CD4-positive, alpha-beta T cell treated with Interleukin-21 for 1 hour (primary cell): ENCODE measurements around the gene BTBD16.

ENCODE experiments used
- DNase-seq: peaks from one replicate; pipeline ENCODE4 v3.0.0-alpha.2; 2020

Gene BTBD16

GRCh38 chr10:122248356-122249302, 22.5 kb upstream of the BTBD16 start:
- DNase-seq = no peak

DNA sequence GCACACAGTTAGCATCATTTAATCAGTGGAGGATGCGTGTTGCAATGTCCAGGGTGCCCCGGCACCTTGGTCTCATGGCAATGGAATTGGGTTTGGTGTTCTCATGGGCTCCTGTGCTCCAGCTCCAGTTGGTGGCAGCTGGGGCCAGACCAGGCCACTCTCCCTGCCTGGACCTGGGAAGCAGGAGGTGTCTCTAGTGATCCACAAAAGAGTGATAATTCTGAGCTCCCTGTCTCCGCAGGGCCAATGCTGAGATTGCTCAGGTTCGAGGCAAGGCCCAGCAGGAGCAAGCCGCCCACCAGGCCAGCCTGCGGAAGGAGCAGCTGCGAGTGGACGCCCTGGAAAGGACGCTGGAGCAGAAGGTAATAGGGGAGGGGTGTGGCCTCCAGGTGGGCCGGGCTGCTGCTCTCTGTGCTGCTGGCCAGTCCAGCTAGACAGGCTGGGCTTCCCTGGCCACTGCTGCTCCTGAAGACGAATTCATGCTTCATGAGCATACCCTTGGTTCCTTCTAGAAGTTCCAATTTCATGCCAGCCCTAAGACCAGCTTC, 21.7 kb upstream of the BTBD16 start:
- no peak for DNase-seq

DNA sequence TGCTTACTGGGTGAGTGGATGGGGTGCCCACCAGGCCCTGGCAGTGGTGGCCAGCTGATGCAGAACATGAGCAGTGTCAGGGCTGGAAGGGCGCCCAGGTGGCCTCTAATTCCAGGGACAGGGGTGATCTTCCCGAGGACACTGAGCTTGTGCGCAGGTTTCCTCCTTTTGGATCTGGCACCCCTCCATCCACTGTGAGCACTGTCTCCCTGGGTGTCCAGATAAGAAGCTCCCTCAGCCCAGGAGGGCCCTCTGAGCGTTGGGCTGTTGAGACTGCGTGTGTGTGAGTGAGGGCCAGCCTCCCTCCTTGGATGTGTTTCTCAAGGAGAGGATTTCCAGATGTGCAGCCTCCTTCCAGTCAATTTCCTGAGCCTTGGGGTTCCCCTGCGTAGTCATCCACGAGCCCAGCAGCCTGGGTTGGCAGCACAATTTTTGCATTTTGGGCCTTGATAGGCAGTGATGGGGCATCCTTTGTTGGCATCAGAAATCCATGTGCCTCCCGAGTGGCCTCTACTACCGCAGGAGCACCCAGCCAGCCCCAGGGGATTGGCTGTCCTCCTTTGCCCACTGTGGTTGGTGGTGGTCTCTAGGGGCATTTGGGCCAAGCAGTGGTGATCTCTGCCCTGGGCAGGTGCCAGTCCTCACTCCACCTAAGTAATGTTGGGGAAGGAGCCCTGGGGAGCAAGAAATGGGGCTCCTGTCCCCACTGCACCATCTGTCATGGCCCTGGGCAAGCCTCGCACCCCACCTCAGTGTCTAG, 20.9 kb upstream of the BTBD16 start:
- no peak for DNase-seq

GRCh38 chr10:122251459-122252255, 19.4 kb upstream of the BTBD16 start:
- DNase-seq = no peak

- no peak for DNase-seq
These were observed 18.3 kb upstream of the BTBD16 start for GRCh38 chr10:122252805-122253204.

- no peak for DNase-seq
These were observed 17.5 kb upstream of the BTBD16 start for GRCh38 chr10:122253605-122254004.

DNA sequence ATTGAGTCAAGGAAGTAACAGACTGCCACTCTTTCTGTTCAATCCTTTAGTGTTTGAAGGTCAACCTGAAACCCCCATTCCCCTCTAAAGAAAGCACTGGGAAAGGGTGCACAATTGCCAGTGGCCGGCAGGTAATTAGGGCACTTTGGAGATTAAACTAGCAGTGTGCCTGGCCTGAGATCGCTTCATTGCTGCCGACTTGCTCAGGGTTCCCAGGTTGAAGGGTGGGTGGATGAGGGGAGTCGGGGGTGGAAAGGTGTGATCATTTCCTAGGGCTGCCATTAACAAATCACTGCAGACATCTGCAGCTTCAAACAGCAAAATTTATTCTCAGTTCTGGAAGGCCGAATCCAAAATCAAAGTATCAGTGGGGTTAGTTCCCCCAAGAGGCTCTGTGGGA, 16.3 kb upstream of the BTBD16 start:
- no peak for DNase-seq

- no peak for DNase-seq
These were observed 15.4 kb upstream of the BTBD16 start for GRCh38 chr10:122255509-122256301.

DNA sequence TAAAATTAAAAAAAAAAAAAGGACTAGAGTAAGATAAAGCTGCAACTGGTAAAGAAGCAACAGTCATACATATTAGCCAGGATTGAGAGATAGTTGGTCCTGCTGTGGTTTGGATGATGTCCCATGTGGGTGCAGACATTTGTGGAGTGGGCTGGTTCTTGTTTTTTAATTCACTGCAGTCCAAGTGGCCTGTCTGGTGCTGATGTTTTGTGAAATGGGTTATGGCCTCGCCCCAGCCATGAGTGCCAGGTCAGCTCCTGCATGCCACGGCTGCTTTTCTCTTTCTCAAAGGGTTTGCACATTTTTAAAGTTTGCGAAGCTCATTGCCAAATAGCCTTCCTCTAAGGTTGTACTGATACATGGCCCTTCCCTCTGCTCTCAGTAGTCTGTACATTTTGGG, 14.1 kb upstream of the BTBD16 start:
- DNase-seq = no peak

DNA sequence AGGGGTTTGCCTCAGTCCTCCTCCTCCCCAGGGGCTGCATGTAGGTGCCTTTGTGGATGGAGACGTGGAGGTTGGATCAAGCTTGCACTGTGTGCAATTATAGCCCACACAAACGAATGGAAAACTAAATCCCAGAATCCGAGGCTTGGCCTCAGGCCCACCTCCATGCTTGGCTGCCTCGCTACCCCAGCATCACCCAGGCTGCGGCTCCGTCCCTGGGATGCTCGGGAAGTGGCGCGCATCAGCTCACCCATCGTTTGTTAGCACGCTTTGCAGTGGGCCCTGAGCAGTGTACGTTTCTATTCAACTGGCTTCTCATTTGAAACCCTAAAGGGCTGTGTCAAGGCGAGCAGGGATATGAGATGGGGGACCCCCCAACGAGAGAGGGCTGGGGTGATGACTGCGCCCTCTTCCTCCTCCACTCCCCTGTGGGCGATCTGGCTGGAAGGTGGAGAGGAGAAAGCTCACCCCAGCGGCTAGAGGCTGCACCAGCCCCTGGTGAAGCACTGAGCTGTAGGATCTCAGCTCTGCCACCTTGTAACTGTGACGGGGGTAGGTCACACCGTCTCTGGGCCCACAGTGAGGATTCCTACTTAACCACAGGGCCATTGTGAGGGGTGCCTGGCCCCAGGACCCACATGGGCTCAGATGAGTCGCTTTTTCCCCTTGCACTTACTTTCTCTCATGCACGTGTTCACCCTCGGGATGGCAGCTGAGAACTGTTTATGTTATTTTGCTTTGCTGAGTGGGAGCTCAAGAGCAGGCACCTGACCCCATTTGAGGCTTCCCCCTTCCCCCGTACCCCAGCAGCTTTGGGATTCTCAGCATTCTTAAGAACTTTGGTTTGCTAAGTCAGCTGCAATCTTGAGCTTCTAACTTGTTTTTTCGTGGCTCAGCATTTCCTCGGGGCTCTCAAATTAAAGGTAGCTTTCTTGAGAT, 12.7 kb upstream of the BTBD16 start:
- no peak for DNase-seq

DNA sequence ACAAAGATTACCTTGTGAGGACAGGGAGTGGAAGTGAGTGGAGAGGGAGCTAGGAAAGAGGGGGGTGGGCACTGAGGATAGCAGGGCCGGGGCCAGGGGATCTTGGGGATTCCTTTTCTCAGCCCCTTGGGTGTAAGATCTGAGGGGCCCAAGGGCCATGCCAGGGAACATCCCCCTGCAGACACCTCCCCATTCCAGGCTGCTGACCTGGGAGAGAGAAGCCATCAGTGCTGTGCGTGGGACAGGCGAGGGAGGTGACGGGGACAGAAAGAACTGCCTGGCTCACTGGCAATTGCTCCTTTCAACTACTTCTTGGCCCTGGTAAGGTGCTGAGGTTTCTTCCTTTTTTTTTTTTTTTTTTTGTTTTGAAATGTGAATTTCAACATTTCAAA, 12.0 kb upstream of the BTBD16 start:
- DNase-seq = no peak

DNA sequence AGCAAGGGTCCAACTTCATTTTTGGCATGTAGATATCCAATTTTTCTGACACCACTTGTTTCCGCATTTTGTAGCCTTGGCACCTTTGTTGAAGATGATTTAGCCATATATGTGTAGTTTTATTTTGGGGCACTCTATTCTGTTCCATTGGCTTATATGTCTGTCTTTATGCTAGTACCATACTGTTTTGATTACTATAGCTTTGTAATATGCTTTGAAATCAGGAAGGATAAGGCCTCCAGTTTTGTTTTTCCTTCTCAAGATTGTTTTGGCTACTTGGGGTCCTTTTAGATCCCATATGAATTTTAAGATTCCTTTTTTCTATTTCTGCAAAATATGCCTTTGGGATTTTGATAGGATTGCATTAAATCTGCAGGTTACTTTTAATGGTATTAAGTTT, 9.5 kb upstream of the BTBD16 start:
- no peak for DNase-seq

GRCh38 chr10:122263971-122264370, 7.1 kb upstream of the BTBD16 start:
- DNase-seq = no peak

DNA sequence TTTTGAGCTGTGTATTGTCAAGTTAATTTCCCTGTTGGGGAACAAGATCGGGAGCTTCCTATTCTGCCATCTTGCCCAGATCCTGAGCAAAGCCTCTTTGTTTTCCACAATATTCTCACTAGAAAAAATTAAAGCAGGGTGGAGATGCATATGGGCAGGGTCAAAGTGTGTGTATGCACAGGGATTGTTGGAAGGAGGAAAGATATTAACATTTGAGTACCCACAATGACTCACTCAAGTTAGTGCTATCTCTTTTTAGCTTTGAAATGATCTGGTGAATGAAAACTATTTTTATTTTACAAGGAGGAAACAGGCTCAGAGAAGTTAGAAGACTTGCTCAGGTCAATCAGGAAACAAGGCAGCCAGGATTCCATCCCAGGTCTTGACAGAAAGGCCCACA, 6.7 kb upstream of the BTBD16 start:
- no peak for DNase-seq

- DNase-seq = no peak
These were observed 6.2 kb upstream of the BTBD16 start for GRCh38 chr10:122264931-122265330.

- DNase-seq = no peak
These were observed 5.2 kb upstream of the BTBD16 start for GRCh38 chr10:122265896-122266295.

DNA sequence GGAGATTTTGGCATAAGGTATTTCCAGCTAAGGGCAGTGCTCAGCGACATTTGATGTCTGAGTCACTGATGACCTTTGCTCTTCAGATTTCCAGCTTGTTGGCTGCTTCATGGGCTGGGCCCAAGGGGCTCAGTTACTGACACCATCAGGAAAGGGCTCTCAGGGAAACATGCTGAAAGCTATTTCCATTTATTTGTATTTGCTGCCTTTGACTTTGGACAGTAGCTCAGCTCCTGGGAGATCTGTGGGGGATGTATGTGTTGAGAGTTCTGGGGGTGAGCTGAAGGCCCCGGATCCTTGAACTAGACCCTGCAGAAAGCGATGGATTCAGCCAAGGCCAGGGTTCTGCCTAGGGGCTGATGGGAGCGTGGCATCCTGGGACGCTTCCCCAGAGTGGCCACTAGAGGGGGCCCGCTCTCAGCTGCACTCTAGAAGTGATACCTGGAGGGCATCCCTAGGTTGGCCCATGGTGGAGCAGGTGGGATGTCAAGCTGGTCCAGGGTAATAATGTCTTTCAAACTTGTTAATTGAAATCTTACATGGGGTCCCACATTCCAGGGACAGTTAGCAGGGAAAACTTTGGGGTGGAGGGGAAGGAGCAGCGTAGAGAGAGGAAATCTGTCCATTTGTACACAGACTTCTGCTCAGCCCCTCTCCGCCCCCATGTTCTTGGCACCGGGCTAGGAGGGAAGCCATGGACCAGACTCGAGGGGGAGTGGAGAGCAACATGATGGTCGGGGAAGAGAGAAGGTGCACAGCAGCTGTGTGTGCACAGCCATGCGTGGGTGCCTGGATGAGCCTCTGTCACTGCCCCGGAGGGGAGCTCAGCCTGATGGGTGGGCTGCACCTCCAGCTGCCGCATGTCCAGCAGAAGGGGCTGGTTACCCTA, 3.0 kb upstream of the BTBD16 start:
- DNase-seq = peak; percentile 38

GRCh38 chr10:122269059-122269687, 1.9 kb upstream of the BTBD16 start:
- no peak for DNase-seq

DNA sequence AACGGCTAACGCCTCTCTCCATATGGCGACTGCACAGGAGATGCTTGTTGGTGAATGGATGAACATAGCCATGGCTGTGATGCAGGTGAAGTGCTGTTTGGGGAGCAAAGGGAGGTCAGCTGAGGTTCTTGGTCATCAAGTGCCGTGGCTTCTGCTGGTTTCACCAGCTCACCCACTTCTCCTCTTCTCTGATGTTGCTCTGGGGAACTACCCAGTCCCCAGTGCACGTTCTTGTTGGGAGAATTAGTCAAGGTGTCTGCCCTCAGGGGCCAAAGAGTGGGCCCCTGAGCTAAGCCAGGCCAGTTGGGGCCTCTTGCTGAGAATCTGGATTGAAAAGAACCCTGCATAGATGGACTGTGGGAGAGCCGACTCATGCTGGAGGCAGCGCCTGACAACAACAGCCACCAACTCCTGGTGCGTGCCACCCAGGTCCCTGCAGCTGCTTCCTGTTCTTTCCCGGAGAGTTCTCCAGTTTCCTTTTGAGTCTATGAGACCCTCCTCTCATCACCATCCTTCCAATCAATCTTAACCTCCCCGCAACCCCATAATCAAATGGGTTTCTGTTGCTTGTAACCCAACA, 3.0 kb downstream of the BTBD16 start:
- no peak for DNase-seq
